Hepatocyte (in vitro differentiated cells): ENCODE measurements around the gene CUBN. TPM values are rescaled to one million over a fixed set of nuclear protein-coding genes. Genes with fewer than 3 reads are reported as not detected.

Experiments used
- DNase-seq: peaks from one replicate; pipeline ENCODE4 v3.0.0-alpha.2; 2016; ENCODE audit warnings: low spot score
- H2AFZ ChIP-seq: fragments of 200-600 bp; sonication (generic); 2 replicates; pipeline ENCODE4 v1.6.0; 2016; ENCODE audit warnings: antibody characterized with exemption, mild to moderate bottlenecking
- H3K27ac ChIP-seq: fragments of 200-600 bp; sonication (generic); 2 replicates; pipeline ENCODE4 v1.5.1; 2016; ENCODE audit warnings: mild to moderate bottlenecking
- H3K27me3 ChIP-seq: fragments of 200-600 bp; sonication (generic); 2 replicates; pipeline ENCODE4 v1.6.1; 2016
- H3K36me3 ChIP-seq: fragments of 200-600 bp; sonication (generic); replicated peaks from 2 replicates; pipeline ENCODE4 v1.5.1; 2016; ENCODE audit warnings: low read depth; ENCODE audit not compliant: insufficient read depth
- H3K4me1 ChIP-seq: fragments of 200-600 bp; sonication (generic); 2 replicates; pipeline ENCODE4 v1.5.1; 2016; ENCODE audit warnings: mild to moderate bottlenecking, moderate library complexity; ENCODE audit not compliant: insufficient read depth
- H3K4me2 ChIP-seq: fragments of 200-600 bp; sonication (generic); 2 replicates; pipeline ENCODE4 v1.6.0; 2016
- H3K4me3 ChIP-seq: fragments of 200-600 bp; sonication (generic); 2 replicates; pipeline ENCODE4 v1.5.1; 2016; ENCODE audit warnings: mild to moderate bottlenecking
- H3K79me2 ChIP-seq: fragments of 200-600 bp; sonication (generic); 2 replicates; pipeline ENCODE4 v1.6.0; 2017; ENCODE audit warnings: mild to moderate bottlenecking
- H3K9me2 ChIP-seq: fragments of 200-600 bp; sonication (generic); replicated peaks from 2 replicates; pipeline ENCODE4 v1.6.0; 2017; ENCODE audit warnings: mild to moderate bottlenecking; ENCODE audit not compliant: insufficient read depth
- H3K9me3 ChIP-seq: fragments of 200-600 bp; sonication (generic); 2 replicates; pipeline ENCODE4 v1.5.1; 2016; ENCODE audit warnings: low read depth, mild to moderate bottlenecking
- H4K20me1 ChIP-seq: fragments of 200-600 bp; sonication (generic); 2 replicates; pipeline ENCODE4 v1.6.0; 2016; ENCODE audit warnings: mild to moderate bottlenecking; ENCODE audit not compliant: insufficient read depth, poor library complexity, severe bottlenecking
- EZH2 ChIP-seq: fragments of 200-600 bp; sonication (generic); IDR thresholded peaks from 2 replicates; pipeline ENCODE4 v1.6.1; 2016; ENCODE audit warnings: antibody characterized with exemption, mild to moderate bottlenecking, borderline replicate concordance
- EZH2phosphoT487 ChIP-seq: fragments of 200-600 bp; sonication (generic); IDR thresholded peaks from one replicate; pipeline ENCODE4 v1.6.1; 2018; ENCODE audit warnings: antibody characterized with exemption, mild to moderate bottlenecking, low read depth, moderate library complexity; ENCODE audit not compliant: unreplicated experiment, severe bottlenecking
- WGBS: methylation state at CpG from one replicate; pipeline ENCODE4 v1.1.6; 2016; ENCODE audit warnings: low lambda C conversion rate; ENCODE audit errors: missing lambda C conversion rate; 5-methylcytosine and 5-hydroxymethylcytosine counted together
- polyA plus RNA-seq: library from polyadenylated mRNA; unstranded; fragments of >200 nt; fragmentation: Nextera tagmentation; extraction: Ambion mirVana; gene quantifications from 2 replicates; pipeline ENCODE4 v1.2.1, GENCODE V29; 2016
- total RNA-seq: library from RNA; depleted of rRNA; stranded (reverse); fragments of >200 nt; gene quantifications from 2 replicates; pipeline ENCODE4 v1.2.3, GENCODE V29; 2014
- TF ChIP-seq, protein P1 (sequence below): fragments of 200-600 bp; sonication (generic); IDR thresholded peaks from 2 replicates; pipeline ENCODE4 v1.5.1; 2016; ENCODE audit warnings: antibody characterized with exemption, mild to moderate bottlenecking; ENCODE audit not compliant: poor library complexity

The CUBN gene
- total and polyA plus RNA-seq, 2 experiments from 2014 or later: 2.0 to 10.6 TPM

DNA sequence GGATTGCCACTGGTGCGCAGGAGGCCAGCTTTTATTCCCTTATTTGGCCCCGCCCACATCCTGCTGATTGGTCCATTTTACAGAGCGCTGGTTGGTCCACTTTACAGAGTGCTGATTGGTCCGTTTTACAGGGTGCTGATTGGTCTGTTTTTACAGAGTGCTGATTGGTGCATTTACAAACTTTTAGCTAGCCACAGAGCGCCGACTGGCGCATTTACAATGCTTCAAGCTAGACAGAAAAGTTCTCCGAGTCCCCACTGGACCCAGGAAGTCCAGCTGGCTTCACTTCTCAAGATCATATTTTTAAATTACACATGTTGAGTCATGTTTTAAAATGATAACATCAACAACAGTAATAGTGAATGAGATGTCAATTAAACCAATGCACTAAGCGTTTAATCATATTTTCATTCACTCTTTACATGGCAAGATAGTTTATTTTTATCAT lies 128.3 kb downstream of the CUBN start:
- H3K36me3 ChIP-seq: no peaks in the 10 kb centered on the region
- H3K9me3 ChIP-seq: no peaks in the 10 kb centered on the region
- no peak overlapping the region for H3K4me3 ChIP-seq
- H3K4me1 ChIP-seq: peaks cover 1% of the 10 kb centered on the region
- no peaks in the 10 kb centered on the region for H4K20me1 ChIP-seq
- H3K27me3 ChIP-seq: no peaks in the 10 kb centered on the region
- H2AFZ ChIP-seq: no peak overlapping the region
- no peaks in the 10 kb centered on the region for H3K79me2 ChIP-seq
- no peak overlapping the region for H3K27ac ChIP-seq
- no peak for DNase-seq
- WGBS: 93% methylated on average over 9 of the region's 9 CpGs
- H3K9me2 ChIP-seq: no peaks in the 10 kb centered on the region
- no peak for TF ChIP-seq EZH2
- TF ChIP-seq, protein P1, sequence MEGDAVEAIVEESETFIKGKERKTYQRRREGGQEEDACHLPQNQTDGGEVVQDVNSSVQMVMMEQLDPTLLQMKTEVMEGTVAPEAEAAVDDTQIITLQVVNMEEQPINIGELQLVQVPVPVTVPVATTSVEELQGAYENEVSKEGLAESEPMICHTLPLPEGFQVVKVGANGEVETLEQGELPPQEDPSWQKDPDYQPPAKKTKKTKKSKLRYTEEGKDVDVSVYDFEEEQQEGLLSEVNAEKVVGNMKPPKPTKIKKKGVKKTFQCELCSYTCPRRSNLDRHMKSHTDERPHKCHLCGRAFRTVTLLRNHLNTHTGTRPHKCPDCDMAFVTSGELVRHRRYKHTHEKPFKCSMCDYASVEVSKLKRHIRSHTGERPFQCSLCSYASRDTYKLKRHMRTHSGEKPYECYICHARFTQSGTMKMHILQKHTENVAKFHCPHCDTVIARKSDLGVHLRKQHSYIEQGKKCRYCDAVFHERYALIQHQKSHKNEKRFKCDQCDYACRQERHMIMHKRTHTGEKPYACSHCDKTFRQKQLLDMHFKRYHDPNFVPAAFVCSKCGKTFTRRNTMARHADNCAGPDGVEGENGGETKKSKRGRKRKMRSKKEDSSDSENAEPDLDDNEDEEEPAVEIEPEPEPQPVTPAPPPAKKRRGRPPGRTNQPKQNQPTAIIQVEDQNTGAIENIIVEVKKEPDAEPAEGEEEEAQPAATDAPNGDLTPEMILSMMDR: no peak
- no peak for TF ChIP-seq EZH2phosphoT487
- no peak overlapping the region for H3K4me2 ChIP-seq

DNA sequence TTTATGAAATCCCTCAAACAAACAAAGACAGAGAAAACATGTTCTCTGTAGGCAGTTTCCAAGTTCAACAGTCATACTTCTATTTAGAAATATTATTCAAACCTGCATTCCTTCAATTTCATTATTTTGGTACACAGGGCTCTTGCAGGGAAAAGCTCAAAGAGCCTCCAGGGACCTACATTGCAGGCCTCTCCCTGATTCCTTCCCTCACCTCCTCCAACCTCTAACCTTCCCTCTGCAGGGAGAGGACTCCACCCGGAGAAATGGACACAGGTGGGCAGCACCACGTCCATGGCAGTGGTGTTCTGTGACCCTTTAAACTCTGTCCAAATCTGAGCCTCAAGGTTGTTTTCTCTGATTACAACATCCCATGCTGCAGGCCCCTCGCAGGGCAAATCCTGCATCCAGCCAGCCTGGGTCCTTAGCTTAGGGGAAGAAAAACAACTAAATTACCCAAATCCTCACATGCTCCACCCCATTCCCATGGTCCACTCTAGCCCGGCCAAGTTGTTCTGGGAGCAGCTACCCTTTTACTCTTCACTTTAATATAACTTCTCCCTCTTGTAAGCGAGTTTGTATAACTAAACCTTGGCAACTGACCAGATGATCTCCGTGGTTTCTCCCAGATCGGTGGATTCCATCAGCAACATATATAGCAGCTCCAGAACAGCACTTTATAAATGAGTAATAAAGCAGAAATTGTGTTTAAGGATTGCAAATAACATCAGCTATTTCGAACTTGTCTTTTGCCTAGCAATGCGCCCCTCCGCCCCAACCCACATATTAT lies 129.8 kb downstream of the CUBN start:
- Histone ChIP-seq H3K9me2 (no peaks in the 10 kb centered on the region), H3K9me3 (no peaks in the 10 kb centered on the region), H3K4me3 (no peak overlapping the region), H3K4me2 (no peak overlapping the region), H4K20me1 (no peaks in the 10 kb centered on the region), H2AFZ (no peak overlapping the region), H3K79me2 (no peaks in the 10 kb centered on the region), H3K36me3 (no peaks in the 10 kb centered on the region), H3K27me3 (no peaks in the 10 kb centered on the region), H3K27ac (no peak overlapping the region), H3K4me1 (peaks cover 7% of the 10 kb centered on the region)
- DNase-seq: no peak
- TF ChIP-seq EZH2: no peak
- 68% methylated on average over 10 of the region's 10 CpGs for WGBS

DNA sequence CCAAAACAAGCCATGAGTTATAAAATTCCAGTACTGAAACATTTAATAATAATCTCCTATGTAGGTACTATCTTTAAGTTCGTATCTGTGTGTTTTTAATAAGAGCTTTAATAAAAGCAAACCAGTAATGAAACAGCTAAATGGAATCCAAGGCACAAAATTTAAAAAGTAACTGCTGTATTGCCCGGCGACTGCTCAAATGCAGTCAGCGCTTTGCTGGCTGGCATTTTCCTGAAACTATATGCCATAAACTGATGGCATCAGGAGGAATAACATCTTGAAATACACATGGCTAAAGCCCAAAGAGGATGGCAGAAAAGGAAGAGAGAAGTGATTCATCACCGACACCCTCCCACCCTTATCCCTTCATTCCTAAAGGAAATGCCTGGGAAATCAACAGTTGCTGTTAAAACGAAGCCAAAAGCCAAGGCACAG lies 133.1 kb downstream of the CUBN start:
- Histone ChIP-seq H2AFZ (no peak overlapping the region), H3K4me2 (peak overlapping the region; percentile 42), H3K9me2 (no peaks in the 10 kb centered on the region), H3K4me1 (peaks cover 7% of the 10 kb centered on the region), H3K79me2 (no peaks in the 10 kb centered on the region), H3K36me3 (no peaks in the 10 kb centered on the region), H3K4me3 (no peak overlapping the region), H3K9me3 (no peaks in the 10 kb centered on the region), H3K27me3 (no peaks in the 10 kb centered on the region), H4K20me1 (no peaks in the 10 kb centered on the region), H3K27ac (peak overlapping the region; percentile 47)
- 57% methylated on average over 6 of the region's 6 CpGs for WGBS
- TF ChIP-seq EZH2 (no peak), EZH2phosphoT487 (no peak)
- TF ChIP-seq, protein P1: no peak
- no peak for DNase-seq

DNA sequence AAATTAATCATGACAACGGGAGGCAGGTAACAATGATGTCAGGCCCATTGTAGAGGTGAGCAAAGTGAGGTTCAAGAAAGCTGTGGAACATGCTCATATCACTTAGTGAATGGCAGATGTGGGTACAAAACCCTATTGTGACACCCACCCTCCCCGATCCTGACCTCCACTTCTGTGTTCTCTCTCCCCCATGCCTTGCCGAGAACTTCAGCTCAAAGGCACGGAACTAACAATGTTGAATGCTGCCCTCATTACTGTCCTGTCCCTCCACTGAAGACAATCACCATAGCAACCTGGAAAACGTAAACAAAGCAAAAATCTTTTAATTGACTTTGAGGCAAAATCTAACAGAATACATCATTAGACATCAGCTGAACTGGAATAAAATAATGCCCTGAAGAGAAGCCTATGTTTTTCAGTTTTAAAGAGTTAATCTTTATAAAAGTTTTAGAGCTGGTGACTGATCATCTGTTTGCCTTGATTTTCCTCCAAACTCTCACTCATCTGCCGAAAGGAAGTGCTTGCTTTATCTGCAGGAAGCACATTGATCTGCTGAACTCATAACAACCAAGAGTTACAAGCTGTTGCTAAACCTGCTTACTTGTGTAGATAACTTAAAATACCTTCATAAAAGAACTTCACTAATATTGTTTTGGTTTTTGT lies 133.6 kb downstream of the CUBN start:
- WGBS: 38% methylated on average over 6 of the region's 6 CpGs
- no peaks in the 10 kb centered on the region for H3K27me3 ChIP-seq
- TF ChIP-seq EZH2phosphoT487 (no peak), EZH2 (no peak)
- TF ChIP-seq, protein P1: no peak
- peak overlapping the region; percentile 47 for H3K27ac ChIP-seq
- no peaks in the 10 kb centered on the region for H3K9me3 ChIP-seq
- H3K36me3 ChIP-seq: no peaks in the 10 kb centered on the region
- H3K4me2 ChIP-seq: peak overlapping the region; percentile 42
- H2AFZ ChIP-seq: peak overlapping the region; percentile 19
- H4K20me1 ChIP-seq: no peaks in the 10 kb centered on the region
- peaks cover 7% of the 10 kb centered on the region for H3K4me1 ChIP-seq
- H3K79me2 ChIP-seq: no peaks in the 10 kb centered on the region
- H3K4me3 ChIP-seq: no peak overlapping the region
- no peaks in the 10 kb centered on the region for H3K9me2 ChIP-seq
- no peak for DNase-seq
